Activated CD4-positive, alpha-beta T cell treated with anti-CD3 and anti-CD28 coated beads, Interleukin-2, amount 50 U/mL, for 1 hour (primary cell): ENCODE measurements around the gene SOWAHB.

ENCODE experiments used
- DNase-seq: peaks from one replicate; pipeline ENCODE4 v3.0.0-alpha.2; 2020

The SOWAHB gene

GRCh38 chr4:76897536-76898384 is at the start of gene SOWAHB:
Gene SOWAHB (minus strand): TSS chr4:76898144. CDS start chr4:76897849, 295 bp downstream.
- DNase-seq: peak; percentile 32

DNA sequence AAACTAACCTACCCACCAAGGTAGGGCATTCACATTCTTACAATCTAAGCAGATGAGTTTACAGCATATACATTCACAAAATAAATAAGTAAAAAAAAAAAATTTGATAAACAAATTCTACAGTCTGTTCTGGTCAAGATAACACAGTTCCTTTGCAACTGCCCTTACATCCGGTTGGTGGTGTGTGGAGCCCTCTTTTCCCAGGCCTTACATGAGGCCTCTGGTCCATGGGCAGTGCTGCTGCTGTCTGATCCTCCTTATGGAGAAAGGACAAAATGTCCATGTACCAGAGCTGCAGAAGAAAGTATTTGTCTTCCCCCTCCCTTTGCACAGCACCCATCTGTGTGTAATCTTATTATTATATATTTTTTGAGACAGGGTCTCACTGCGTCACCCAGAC is 49.4 kb upstream of the SOWAHB start:
- DNase-seq: no peak

DNA sequence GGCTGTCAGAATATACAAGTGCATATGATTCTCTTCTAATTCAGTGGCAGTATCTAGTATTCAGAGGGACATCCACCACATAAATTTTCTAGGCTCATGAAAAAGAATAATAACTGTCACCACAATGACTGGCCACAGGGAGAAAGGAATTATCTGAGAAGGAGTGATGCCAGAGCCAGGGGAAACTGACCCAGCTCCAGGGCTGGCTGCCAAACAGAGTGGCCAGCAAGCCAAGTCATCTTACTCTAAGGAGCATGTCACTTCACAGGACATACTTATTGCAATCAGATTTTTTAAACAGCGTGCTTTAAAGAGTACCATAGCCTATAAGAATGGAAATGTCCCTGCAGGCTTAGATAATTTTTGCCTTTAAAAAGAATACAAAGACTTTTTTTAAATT is 45.8 kb upstream of the SOWAHB start:
- DNase-seq: no peak

- no peak for DNase-seq
Observed at GRCh38 chr4:76943129-76943620, 45.2 kb upstream of the SOWAHB start.

GRCh38 chr4:76939184-76939583 is 41.2 kb upstream of the SOWAHB start:
- no peak for DNase-seq

- DNase-seq: no peak
Observed at GRCh38 chr4:76931576-76932276, 33.8 kb upstream of the SOWAHB start.

DNA sequence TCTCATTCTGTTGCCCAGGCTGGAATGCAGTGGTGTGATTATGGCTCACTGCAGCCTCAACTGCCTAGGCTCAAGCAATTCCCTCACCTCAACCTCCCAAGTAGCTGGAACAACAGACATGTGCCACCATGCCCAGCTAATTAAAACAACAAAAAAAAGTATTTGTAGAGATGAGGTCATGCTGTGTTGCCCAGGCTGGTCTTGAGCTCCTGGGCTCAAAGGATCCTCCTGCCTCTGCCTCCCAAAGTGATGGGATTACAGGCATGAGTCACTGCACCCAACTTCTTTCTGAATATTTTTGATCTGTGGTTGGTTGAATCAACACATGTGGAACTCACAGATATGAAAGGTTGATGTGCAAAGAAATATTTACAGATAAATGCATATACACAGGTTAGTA is 33.1 kb upstream of the SOWAHB start:
- DNase-seq: no peak

GRCh38 chr4:76930685-76931084 is 32.7 kb upstream of the SOWAHB start:
- no peak for DNase-seq

GRCh38 chr4:76926841-76927240 is 28.9 kb upstream of the SOWAHB start:
- DNase-seq: no peak

DNA sequence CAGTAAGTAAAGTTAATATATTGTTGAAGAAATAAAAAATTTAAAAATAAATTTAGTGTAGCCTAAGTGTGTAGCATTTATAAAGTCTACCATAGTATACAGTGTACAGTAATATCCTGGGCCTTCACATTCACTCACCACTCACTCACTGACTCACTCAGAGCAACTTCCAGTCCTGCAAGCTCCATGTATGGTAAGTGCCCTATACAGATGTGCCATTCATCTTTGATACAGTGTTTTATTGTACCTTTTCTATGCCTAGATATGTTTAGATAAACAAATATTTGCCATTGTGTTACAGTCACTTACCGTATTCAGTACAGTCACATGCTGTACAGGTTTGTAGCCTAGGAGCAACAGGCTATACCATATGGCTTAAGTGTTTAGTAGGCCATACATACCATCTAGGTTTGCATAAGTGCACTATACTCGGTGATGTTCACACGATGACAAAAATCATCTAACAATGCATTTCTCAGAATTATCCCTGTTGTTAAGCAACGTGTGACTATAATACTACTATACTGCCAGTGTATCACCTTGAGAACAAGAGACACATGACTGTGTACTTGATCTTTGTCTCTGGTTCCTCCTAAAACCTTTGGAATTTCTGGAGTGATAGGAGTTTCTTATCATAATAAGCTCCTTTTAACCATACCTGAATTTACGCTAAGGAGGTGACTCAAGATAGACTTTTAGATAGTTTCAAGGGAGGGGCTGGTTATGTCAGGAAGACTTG is 25.8 kb upstream of the SOWAHB start:
- no peak for DNase-seq

DNA sequence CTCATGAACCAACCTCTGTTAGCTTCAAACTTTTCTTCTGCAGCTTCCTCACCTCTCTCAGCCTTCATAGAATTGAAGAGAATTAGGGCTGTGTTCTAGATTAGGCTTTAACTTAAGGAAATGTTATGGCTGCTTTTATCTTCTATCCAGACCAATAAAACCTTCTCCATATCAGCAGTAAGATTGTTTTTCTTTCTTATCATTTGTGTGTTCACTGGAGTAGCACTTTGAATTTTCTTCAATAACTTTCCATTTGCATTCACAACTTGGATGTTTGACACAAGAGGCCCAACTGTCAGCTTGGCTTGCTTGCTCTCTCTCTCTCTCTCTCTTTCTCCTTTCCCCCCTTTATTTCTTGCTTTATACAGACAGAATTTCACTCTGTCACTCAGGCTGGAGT is 22.8 kb upstream of the SOWAHB start:
- DNase-seq: no peak

GRCh38 chr4:76909711-76910110 is 11.8 kb upstream of the SOWAHB start:
- DNase-seq: no peak

- DNase-seq: no peak
Observed at GRCh38 chr4:76905521-76905920, 7.6 kb upstream of the SOWAHB start.

DNA sequence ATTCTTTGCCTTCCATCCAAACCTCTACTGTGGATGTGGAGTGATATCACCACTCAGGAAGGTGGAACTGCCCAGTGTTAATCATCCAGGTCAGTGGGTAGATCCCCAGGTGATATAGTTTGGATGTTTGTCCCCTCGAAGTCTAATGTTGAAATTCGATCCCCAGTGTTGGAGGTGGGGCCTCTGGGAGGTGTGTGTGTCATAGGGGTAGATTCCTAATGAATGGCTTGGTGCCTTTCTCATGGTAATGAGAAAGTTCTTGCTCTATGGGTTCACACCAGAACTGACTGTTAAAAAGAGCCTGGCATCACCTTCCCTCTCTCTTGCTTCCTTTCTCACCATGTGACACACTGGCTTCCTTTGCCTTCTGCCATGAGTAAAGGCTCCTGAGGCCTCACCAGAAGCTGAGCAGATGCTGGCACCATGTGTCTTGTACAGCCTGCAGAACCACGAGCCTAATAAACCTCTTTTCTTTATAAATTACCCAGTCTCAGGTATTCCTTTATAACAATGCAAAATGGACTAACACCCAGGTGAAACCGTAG is 6.8 kb upstream of the SOWAHB start:
- DNase-seq: no peak

GRCh38 chr4:76902233-76902890 is 4.4 kb upstream of the SOWAHB start:
- no peak for DNase-seq

GRCh38 chr4:76898949-76899645 is 1.2 kb upstream of the SOWAHB start:
- DNase-seq: no peak

DNA sequence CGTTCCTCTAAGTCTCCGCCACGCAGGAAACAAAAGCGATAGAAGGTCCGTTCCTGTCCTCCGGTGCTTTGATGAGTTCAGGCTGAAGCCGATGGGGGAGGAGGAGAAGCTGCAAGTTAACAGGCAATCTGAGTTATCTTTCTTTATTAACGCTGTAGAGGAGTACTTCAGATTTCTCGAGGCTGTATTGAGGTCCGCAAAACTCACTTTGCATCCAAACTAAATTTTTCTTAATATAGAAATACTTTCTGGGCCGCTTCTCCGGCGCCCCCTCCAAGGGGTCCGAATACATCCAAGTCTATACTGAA is 395 bp upstream of the SOWAHB start:
- no peak for DNase-seq

DNA sequence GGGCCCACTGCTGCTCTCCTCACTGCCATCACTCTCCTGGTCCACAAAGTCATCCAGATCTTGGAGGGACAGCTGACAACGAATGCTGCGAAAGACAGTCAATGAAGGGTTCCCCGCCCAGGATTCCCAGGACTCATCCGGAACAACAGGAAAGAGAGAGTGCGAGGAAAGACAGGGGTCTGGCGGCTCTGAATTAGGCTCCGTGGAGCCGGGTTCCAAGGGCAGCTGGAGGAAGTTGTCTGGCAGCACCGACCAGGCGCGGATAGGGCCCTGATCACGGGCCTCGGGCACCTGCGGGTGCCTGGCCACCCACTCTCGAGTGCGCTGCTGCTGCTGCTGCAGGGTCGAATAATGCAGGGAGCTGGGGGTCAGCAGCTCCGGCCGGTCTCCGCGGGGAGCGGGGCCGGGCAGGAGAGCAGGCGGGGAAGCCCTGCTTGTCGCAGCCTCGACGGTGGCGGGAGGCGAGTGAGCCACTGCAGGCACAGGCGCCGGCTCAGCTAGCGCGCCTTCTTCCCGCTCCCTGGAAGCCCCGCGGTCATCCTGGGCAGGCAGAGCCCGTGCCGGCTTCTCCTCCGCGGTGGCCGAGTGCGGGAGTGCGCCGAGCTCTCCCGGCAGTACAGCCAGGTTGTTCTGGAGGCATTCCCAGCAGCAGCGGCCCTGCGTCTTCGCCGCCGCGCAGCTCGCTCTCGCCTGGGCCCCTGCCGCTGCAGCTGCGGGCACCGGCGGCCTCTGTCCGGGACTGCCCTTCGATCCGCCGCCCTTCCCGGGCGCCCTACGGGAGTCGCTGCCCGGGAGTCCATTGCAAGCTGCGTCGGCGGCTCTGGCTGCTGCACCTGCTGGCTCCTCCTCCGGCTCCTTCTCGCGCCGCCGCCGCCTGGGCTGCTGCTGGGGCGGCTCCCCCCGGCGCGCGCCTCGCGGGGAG is 1.1 kb downstream of the SOWAHB start:
- peak; percentile 45 for DNase-seq

GRCh38 chr4:76896048-76896447 is 1.9 kb downstream of the SOWAHB start:
- DNase-seq: no peak

DNA sequence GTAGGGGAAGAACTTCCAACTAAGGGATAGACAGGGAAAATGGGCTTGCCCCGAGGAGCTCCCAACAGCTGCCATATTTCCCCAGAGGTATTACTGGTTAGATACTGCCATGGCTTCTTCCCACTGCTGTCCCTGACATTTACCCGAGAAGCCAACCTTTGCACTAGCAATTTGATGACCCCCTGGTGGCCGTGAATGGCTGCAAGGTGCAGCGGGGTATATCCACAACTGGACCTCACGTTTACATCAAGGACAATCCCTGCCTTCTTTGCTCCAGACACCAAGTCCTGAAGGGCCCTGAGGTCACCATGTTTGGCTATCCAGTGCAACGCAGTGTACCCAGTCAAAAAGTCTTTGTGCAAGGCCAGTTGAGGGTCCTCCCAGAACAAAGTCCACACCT is 2.3 kb downstream of the SOWAHB start:
- no peak for DNase-seq
